Measurements from ENCODE around the gene DCP1A.
"Not testable (repeated sequence)": the region's sequence is repeated elsewhere in the genome, so short reads cannot be mapped to it uniquely, and the experiment has no call there.

DCP1A gene

DNA sequence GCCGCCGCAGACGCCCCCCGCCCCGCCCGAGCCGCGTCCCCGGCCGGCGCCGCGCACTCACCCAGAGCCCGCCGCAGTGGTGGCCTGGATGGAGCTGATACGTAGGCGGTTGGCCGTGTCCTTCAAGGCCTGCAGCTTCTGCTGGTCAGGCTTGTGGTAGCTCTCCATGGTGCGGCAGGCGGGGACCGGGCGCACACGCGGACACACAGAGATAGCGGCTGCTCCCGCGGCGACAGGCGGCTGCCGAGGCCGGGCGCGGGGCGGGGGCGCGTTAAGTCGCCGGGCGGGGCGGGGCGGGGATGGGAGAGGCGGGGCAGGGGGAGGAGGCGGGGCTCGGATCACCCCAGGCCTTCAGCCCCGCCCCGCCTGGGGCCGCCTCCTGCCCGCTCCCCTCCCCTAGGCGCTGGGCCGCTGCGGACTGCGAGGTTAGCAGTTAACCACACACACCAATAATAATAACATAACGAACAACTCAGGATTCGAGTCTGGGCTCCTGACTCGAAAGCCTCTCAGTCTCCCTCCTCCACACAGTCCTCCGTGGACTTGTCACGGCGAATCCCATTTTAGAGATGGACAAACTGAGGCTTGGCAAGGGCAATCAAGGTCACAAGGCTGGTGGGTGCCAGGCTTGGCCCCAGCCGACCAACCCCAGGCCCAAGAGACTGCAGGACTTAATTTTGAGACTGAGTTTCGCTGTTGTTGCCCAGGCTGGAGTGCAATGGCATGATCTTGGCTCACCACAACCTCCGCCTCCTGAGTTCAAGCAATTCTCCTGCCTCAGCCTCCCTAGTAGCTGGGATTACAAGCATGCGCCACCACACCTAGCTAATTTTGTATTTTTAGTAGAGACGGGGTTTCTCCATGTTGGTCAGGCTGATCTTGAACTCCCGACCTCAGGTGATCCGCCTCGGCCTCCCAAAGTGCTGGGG lies 91.3 kb downstream of the DCP1A start, which contains the start of gene TKT:
TSS of gene TKT (minus strand) at position 248 of the 929 bp plus-strand sequence. CDS start at position 168, 80 bp downstream.
- TF ChIP-seq, protein P1, sequence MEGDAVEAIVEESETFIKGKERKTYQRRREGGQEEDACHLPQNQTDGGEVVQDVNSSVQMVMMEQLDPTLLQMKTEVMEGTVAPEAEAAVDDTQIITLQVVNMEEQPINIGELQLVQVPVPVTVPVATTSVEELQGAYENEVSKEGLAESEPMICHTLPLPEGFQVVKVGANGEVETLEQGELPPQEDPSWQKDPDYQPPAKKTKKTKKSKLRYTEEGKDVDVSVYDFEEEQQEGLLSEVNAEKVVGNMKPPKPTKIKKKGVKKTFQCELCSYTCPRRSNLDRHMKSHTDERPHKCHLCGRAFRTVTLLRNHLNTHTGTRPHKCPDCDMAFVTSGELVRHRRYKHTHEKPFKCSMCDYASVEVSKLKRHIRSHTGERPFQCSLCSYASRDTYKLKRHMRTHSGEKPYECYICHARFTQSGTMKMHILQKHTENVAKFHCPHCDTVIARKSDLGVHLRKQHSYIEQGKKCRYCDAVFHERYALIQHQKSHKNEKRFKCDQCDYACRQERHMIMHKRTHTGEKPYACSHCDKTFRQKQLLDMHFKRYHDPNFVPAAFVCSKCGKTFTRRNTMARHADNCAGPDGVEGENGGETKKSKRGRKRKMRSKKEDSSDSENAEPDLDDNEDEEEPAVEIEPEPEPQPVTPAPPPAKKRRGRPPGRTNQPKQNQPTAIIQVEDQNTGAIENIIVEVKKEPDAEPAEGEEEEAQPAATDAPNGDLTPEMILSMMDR (IDR thresholded peaks at IDR 0.05) = no peak

DNA sequence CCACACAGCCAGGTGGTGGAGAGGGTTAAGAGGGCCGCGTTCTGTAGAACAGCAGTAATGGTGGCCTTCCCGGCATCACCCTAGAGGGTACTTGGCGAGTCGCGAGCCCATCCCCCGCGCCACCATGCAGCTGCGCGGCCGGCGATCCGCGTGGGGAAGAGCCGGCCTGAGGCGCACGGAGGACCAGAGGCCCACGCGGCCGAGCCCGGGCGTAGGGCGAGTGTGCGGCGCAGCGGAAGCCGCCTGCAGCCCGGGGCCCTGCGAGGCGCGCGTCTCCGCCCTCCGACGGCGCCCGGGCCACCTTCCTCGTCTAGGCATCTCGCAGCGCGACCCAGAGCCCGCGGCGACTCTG lies 91.9 kb downstream of the DCP1A start:
- peaks cover 4% of the 10 kb centered on the region for H3K27me3 Mint-ChIP-seq (ENCODE audit: low read depth, poor library complexity)
- H3K4me1 Mint-ChIP-seq = peaks cover 58% of the 10 kb centered on the region
- H3K27ac Mint-ChIP-seq = peak overlapping the region; percentile 81
- DNase-seq = no peak
- TF ChIP-seq, protein P1 (IDR thresholded peaks at IDR 0.05) = no peak
- no peaks in the 10 kb centered on the region for H3K36me3 Mint-ChIP-seq (ENCODE audit: low read depth)
- peak overlapping the region; percentile 91 for H3K4me3 Mint-ChIP-seq
- no peaks in the 10 kb centered on the region for H3K9me3 Mint-ChIP-seq

More for the DNA sequence above, 91.3 kb downstream of the DCP1A start, which contains the start of gene TKT:
- Mint-ChIP-seq H3K27ac (peak within 1 kb of the TSS; percentile 81), H3K4me1 (peaks cover 55% of the 10 kb centered on the region), H3K36me3 (ENCODE audit: low read depth) (no peaks in the 10 kb centered on the region), H3K27me3 (ENCODE audit: low read depth, poor library complexity) (peaks cover 4% of the 10 kb centered on the region), H3K4me3 (peak within 1 kb of the TSS; percentile 91), H3K9me3 (no peaks in the 10 kb centered on the region)
- DNase-seq = peak; percentile 83

DNA sequence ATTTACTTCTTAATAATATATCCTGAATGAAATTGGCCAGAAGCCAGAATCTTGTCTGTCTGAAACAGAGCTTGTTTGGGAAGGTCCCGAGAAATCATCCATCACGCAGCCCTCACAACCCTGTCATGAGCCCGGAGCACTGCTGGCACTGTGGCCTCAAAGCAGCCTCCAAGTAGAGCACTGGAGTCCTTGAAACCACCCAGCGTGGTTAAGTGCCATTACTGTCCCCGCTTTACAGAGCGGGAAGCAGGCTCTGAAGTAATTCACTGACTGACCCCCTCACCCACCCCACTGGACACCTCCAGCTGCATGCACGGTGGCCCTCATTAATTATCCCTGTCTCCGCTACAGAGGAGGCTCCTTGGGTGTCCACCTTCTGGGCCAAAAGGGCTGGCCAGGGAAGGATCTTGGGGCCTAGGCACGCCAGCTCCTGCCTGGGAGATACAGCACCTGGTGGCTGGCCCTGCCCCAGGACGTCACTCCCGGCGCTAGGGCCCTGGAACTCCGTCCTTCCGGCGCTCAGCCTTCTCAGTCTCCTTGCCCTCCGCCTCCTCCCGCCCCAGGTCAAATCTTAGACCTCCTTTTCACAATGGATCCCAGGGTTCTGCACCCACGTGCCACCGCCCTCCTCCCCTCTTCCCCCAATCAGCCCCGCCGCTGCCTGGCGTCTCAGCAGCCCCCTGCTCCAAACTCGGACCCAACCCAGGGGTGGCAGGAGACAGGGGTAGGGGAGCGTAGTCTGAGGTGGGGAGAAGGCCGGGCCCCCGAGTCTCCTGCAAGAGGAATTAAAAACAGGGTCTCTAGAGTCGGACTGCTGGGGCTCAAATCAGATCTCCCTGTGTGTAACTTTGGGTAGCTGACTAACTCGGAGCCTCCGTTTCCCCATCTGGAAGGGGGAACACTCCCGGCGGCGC lies 92.6 kb downstream of the DCP1A start:
- peaks cover 4% of the 10 kb centered on the region for H3K27me3 Mint-ChIP-seq (ENCODE audit: low read depth, poor library complexity)
- H3K4me3 Mint-ChIP-seq = peak overlapping the region; percentile 91
- TF ChIP-seq, protein P1 (IDR thresholded peaks at IDR 0.05) = no peak
- peak; percentile 66 for DNase-seq
- peak overlapping the region; percentile 81 for H3K27ac Mint-ChIP-seq
- H3K9me3 Mint-ChIP-seq = no peaks in the 10 kb centered on the region
- no peaks in the 10 kb centered on the region for H3K36me3 Mint-ChIP-seq (ENCODE audit: low read depth)
- peaks cover 60% of the 10 kb centered on the region for H3K4me1 Mint-ChIP-seq

DNA sequence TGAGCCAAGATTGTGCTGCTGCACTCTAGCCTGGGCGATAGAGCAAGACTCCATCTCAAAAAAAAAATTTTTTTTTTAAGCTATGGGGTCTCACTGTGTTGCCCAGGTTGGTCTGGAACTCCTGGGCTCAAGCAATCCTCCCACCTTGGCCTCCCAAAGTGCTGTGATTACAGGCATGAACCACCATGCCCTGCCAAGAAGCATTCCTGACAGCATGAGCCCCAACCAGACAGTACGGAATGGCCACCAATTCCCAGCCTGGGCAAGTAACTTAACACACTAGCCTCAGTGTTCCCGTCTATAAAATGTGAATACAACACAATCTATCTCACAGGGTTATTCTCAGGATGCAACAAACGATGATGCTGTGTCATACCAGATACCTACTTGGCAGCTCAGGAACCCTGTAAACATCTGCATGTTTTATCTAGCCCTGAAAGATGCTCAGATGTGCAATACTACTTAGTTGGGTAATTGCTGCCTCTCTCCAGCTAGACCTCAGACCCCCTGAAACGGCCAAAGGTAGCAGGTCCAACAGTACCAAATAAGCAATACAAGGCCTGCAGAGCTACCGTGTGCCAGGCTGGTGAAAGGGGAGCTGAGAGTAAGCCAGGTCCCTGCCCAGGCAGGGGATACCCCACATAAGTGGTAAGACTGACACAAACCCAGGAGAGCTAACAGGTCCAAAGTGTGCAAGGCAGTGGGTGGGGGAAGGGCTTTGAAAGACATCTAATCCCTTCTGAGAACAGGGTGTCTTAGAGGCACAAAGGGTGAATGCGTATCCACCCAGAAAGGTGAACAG lies 93.4 kb downstream of the DCP1A start:
- no peaks in the 10 kb centered on the region for H3K36me3 Mint-ChIP-seq (ENCODE audit: low read depth)
- TF ChIP-seq, protein P1 (IDR thresholded peaks at IDR 0.05) = no peak
- no peak for DNase-seq
- peak overlapping the region; percentile 91 for H3K4me3 Mint-ChIP-seq
- no peaks in the 10 kb centered on the region for H3K9me3 Mint-ChIP-seq
- no peaks in the 10 kb centered on the region for H3K27me3 Mint-ChIP-seq (ENCODE audit: low read depth, poor library complexity)
- H3K4me1 Mint-ChIP-seq = peaks cover 53% of the 10 kb centered on the region
- peak overlapping the region; percentile 81 for H3K27ac Mint-ChIP-seq

DNA sequence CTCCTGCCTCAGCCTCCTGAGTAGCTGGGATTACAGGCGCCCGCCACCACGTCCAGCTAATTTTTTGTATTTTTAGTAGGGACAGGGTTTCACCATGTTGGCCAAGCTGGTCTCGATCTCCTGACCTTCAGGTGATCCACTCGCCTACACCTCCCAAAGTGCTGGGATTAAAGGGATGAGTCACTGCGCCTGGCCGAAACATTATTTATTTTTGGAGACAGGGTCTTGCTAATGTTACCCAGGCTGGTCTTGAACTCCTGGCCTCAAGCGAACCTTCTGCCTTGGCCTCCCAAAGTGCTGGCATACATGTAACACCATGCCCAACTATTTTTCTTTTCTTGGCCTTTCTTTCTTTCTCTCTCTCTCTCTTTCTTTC lies 94.4 kb downstream of the DCP1A start:
- peaks cover 49% of the 10 kb centered on the region for H3K4me1 Mint-ChIP-seq
- H3K36me3 Mint-ChIP-seq (ENCODE audit: low read depth); H3K27ac Mint-ChIP-seq; H3K9me3 Mint-ChIP-seq; H3K27me3 Mint-ChIP-seq (ENCODE audit: low read depth, poor library complexity); DNase-seq: not testable (repeated sequence)
- H3K4me3 Mint-ChIP-seq = peak overlapping the region; percentile 65
